Upper lobe of right lung (tissue), 1 donor: ENCODE data around the gene TIMMDC1. TPM values are rescaled to one million over a fixed set of nuclear protein-coding genes. Genes with fewer than 3 reads are reported as not detected.

Source experiments
- ATAC-seq: fragments of 200-7000 bp; cut with Tn5 transposase; one replicate; pipeline ENCODE4 v1.9.1; 2020; ENCODE audit warnings: mild to moderate bottlenecking, moderate library complexity
- DNase-seq: peaks from one replicate; pipeline ENCODE4 v3.0.0-alpha.2; 2020
- H3K27ac ChIP-seq: fragments of 200-600 bp; one replicate; pipeline ENCODE4 v1.8.0; 2022
- H3K27me3 ChIP-seq: fragments of 200-600 bp; one replicate; pipeline ENCODE4 v1.8.0; 2022; ENCODE audit warnings: mild to moderate bottlenecking
- H3K36me3 ChIP-seq: fragments of 200-600 bp; one replicate; pipeline ENCODE4 v1.8.0; 2022
- H3K4me1 ChIP-seq: fragments of 200-600 bp; one replicate; pipeline ENCODE4 v1.8.0; 2022
- H3K4me3 ChIP-seq: fragments of 200-600 bp; one replicate; pipeline ENCODE4 v1.8.0; 2022; ENCODE audit warnings: mild to moderate bottlenecking
- H3K9me3 ChIP-seq: fragments of 200-600 bp; one replicate; pipeline ENCODE4 v1.8.0; 2022
- CTCF ChIP-seq: fragments of 200-600 bp; IDR thresholded peaks from one replicate; pipeline ENCODE4 v1.8.0; 2022; ENCODE audit warnings: antibody characterized with exemption
- intact Hi-C: fragments of 100-400 bp; cut with DNase I; formaldehyde crosslinking; loops from one replicate; pipeline ENCODE4 v1.11.0; 2022
- long read RNA-seq: library from polyadenylated mRNA; unstranded; transcript quantifications from one replicate; pipeline ENCODE4 v2.0.0, GENCODE V29; 2021
- total RNA-seq: library from RNA; stranded (reverse); fragmentation: NEBNext Ultra II Directional; extraction: Animal tissue kit (Norgen Biotek cat#: 25700); gene quantifications from one replicate; pipeline ENCODE4 v1.2.1, GENCODE V29; 2021
- donor health status: DM: no; HTN: yes; CAD: no; lungs with severe emphysema.

TIMMDC1 gene
- 94.1 TPM for total RNA-seq
- long read RNA-seq, transcript TIMMDC1-208 (7 exons, 2,394 nt): major isoform, 53 of 59 reads
- long read RNA-seq, partial matches to known transcripts: 2 of 59 reads
- long read RNA-seq, other reads (novel, unspliced or antisense): 4 of 59 reads

GRCh38 chr3:119498186-119499011 lies at the start of gene TIMMDC1:
TIMMDC1 (plus strand) TSS chr3:119498547; CDS start chr3:119498734, 187 bp downstream.
- Histone ChIP-seq H3K4me3 (peak within 1 kb of the TSS; percentile 91), H3K9me3 (no peaks in the 10 kb centered on the region), H3K36me3 (peaks cover 1% of the 10 kb centered on the region), H3K27ac (peak within 1 kb of the TSS; percentile 97), H3K4me1 (peaks cover 25% of the 10 kb centered on the region), H3K27me3 (no peaks in the 10 kb centered on the region)
- DNase-seq (peak; percentile 98), ATAC-seq (peak; percentile 99)
- intact Hi-C loops: no loop called here
- TF ChIP-seq CTCF: no peak

- Histone ChIP-seq H3K27ac (no peak overlapping the region), H3K4me3 (no peak overlapping the region), H3K27me3 (no peaks in the 10 kb centered on the region), H3K4me1 (no peaks in the 10 kb centered on the region), H3K9me3 (no peaks in the 10 kb centered on the region), H3K36me3 (peaks cover 100% of the 10 kb centered on the region)
- intact Hi-C loops: no loop called here
- ATAC-seq: no peak
- TF ChIP-seq CTCF: no peak
- DNase-seq: no peak
These were observed 44.5 kb upstream of the TIMMDC1 start for GRCh38 chr3:119453822-119454221.

- H3K27ac ChIP-seq: no peak overlapping the region
- intact Hi-C loops: no loop called here
- H3K36me3 ChIP-seq: peaks cover 99% of the 10 kb centered on the region
- no peak for TF ChIP-seq CTCF
- DNase-seq: no peak
- no peaks in the 10 kb centered on the region for H3K9me3 ChIP-seq
- peak; percentile 56 for ATAC-seq
- no peak overlapping the region for H3K4me3 ChIP-seq
- peaks cover 5% of the 10 kb centered on the region for H3K4me1 ChIP-seq
- H3K27me3 ChIP-seq: no peaks in the 10 kb centered on the region
These were observed 41.9 kb upstream of the TIMMDC1 start for GRCh38 chr3:119456469-119456868.

- ATAC-seq: peak; percentile 93
- Histone ChIP-seq H3K4me1 (peaks cover 13% of the 10 kb centered on the region), H3K27ac (no peak overlapping the region), H3K36me3 (peaks cover 93% of the 10 kb centered on the region), H3K27me3 (no peaks in the 10 kb centered on the region), H3K4me3 (no peak overlapping the region), H3K9me3 (no peaks in the 10 kb centered on the region)
- no peak for DNase-seq
- intact Hi-C loops: no loop called here
- no peak for TF ChIP-seq CTCF
These were observed 41.1 kb upstream of the TIMMDC1 start for GRCh38 chr3:119457246-119457645.

GRCh38 chr3:119463171-119464169 lies 34.9 kb upstream of the TIMMDC1 start, which contains the start of gene TMEM39A:
TMEM39A (minus strand) TSS chr3:119463615; CDS start chr3:119462074, 1,541 bp downstream.
- Histone ChIP-seq H3K4me1 (peaks cover 25% of the 10 kb centered on the region), H3K27me3 (no peaks in the 10 kb centered on the region), H3K4me3 (peak within 1 kb of the TSS; percentile 70), H3K27ac (peak within 1 kb of the TSS; percentile 91), H3K9me3 (no peaks in the 10 kb centered on the region), H3K36me3 (peaks cover 31% of the 10 kb centered on the region)
- ATAC-seq (peak; percentile 99), DNase-seq (peak; percentile 100)
- intact Hi-C loops: no loop called here
- peak; percentile 20 for TF ChIP-seq CTCF
